ENCODE measurements around the gene SIM2. TPM values are rescaled to one million over a fixed set of nuclear protein-coding genes. Genes with fewer than 3 reads are reported as not detected.

The SIM2 gene
- total and polyA plus RNA-seq, 2 donors (not counting 1 experiment from before 2014, with no cell fraction given), result not detected

DNA sequence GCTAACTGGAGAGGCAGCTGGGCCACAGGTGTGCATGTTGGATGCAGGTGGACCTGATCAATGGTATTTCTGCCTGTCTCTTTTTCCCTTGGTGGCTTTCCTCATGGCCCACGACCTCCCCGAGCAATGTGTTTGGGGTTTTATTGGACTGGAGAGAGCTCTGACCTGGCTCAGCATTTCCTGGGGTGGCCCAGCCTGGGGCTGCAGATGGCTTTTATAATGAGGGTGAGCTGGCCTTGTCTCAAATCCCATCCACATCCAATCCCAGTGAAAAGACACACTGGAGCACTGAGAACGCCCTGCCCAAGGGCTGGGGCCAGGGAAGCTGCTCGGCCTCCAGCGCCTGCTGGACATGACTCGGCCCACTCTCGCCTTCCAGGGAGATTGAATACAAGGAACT lies 44.1 kb downstream of the SIM2 start:
- ChIA-PET POLR2A (no interaction called here), CTCF (no interaction called here)
- H3K4me1 ChIP-seq (ENCODE audit: control insufficient read depth in 2 of 2, insufficient read depth in 2 of 2, low read length in 2 of 2), result peaks cover 0 to 5% of the 10 kb centered on the region in 2 donors
- no peak overlapping the region for H2AFZ ChIP-seq (ENCODE audit: insufficient read depth, low read depth, low read length, poor library complexity, severe bottlenecking)
- H3K4me1 Mint-ChIP-seq, result peaks cover 7% of the 10 kb centered on the region
- no peaks in the 10 kb centered on the region for H4K20me1 ChIP-seq (ENCODE audit: control insufficient read depth, insufficient read depth, low read length, poor library complexity, severe bottlenecking)
- H3K4me3 ChIP-seq (ENCODE audit: control extremely low read depth in 1 of 5, extremely low read depth in 1 of 5, insufficient read depth in 1 of 5, low read depth in 2 of 5, low read length in 4 of 5), result no peak overlapping the region
- no peak overlapping the region for H3K27ac ChIP-seq (ENCODE audit: low read length in 2 of 2)
- H3K4me3 Mint-ChIP-seq, result no peak overlapping the region
- intact Hi-C loops (cut with micrococcal nuclease), result no loop called here
- H3K27me3 Mint-ChIP-seq, result peaks cover 35% of the 10 kb centered on the region
- H3K4me2 ChIP-seq (replicated peaks; ENCODE audit: low read depth, low read length, poor library complexity, severe bottlenecking), result no peak overlapping the region
- H3K27ac Mint-ChIP-seq, result no peak overlapping the region
- H3K79me2 ChIP-seq (ENCODE audit: control insufficient read depth, insufficient read depth, low read length), result no peaks in the 10 kb centered on the region
- H3K9me3 Mint-ChIP-seq (ENCODE audit: insufficient read depth), result no peaks in the 10 kb centered on the region
- DNase-seq, result no peak
- TF ChIP-seq EZH2 (IDR thresholded peaks at IDR 0.05; ENCODE audit: borderline replicate concordance, insufficient read depth, low read depth, low read length, poor library complexity, severe bottlenecking), result no peak
- TF ChIP-seq, protein P1, sequence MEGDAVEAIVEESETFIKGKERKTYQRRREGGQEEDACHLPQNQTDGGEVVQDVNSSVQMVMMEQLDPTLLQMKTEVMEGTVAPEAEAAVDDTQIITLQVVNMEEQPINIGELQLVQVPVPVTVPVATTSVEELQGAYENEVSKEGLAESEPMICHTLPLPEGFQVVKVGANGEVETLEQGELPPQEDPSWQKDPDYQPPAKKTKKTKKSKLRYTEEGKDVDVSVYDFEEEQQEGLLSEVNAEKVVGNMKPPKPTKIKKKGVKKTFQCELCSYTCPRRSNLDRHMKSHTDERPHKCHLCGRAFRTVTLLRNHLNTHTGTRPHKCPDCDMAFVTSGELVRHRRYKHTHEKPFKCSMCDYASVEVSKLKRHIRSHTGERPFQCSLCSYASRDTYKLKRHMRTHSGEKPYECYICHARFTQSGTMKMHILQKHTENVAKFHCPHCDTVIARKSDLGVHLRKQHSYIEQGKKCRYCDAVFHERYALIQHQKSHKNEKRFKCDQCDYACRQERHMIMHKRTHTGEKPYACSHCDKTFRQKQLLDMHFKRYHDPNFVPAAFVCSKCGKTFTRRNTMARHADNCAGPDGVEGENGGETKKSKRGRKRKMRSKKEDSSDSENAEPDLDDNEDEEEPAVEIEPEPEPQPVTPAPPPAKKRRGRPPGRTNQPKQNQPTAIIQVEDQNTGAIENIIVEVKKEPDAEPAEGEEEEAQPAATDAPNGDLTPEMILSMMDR (IDR thresholded peaks at IDR 0.05), result no peak
- 88% methylated on average over 5 of the region's 7 CpGs for WGBS (ENCODE audit: insufficient coverage)
- peaks cover 0 to 29% (median 6%) of the 10 kb centered on the region in 4 experiments for H3K27me3 ChIP-seq (replicated peaks in 1 of 4; ENCODE audit: control extremely low read depth in 1 of 4, control insufficient read depth in 3 of 4, insufficient read depth in 4 of 4, low read length in 3 of 4)
- no peak overlapping the region for H3K9ac ChIP-seq (ENCODE audit: low read length)
- peaks cover 0 to 3% (median 0%) of the 10 kb centered on the region in 3 donors for H3K9me3 ChIP-seq (ENCODE audit: control extremely low read depth in 1 of 3, control insufficient read depth in 2 of 3, insufficient read depth in 1 of 3, low read length in 2 of 3)
- no peak for ATAC-seq (ENCODE audit: low read depth)
- no peaks in the 10 kb centered on the region for H3K36me3 ChIP-seq (replicated peaks in 1 of 2; ENCODE audit: control extremely low read depth in 1 of 2, control insufficient read depth in 1 of 2, extremely low read depth in 1 of 2, insufficient read depth in 2 of 2, low read length in 1 of 2)

DNA sequence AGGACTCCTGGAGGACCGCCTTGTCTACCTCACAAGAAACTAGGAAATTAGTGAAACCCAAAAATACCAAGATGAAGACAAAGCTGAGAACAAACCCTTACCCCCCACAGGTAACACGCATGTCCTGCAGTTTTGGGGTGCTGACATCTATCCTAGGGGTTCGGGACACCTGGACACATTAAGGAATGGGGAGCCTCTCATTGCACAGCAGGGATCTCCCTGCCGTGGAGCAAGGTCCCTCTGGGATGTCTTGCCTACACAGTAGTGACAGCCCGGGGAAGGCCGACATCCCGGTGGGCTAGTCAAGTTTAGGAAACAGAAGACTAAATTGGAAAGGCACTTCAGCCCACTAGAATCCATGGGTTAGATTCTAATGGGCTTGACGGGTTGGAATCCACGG lies 44.5 kb downstream of the SIM2 start:
- CTCF ChIA-PET, result no interaction called here
- 98% methylated on average over 6 of the region's 9 CpGs for WGBS (ENCODE audit: insufficient coverage)
- Histone ChIP-seq H3K27ac (ENCODE audit: low read length in 2 of 2) (no peak overlapping the region), H3K79me2 (ENCODE audit: control insufficient read depth, insufficient read depth, low read length) (no peaks in the 10 kb centered on the region), H2AFZ (ENCODE audit: insufficient read depth, low read depth, low read length, poor library complexity, severe bottlenecking) (no peak overlapping the region), H4K20me1 (ENCODE audit: control insufficient read depth, insufficient read depth, low read length, poor library complexity, severe bottlenecking) (no peaks in the 10 kb centered on the region), H3K9ac (ENCODE audit: low read length) (no peak overlapping the region), H3K4me3 (ENCODE audit: control extremely low read depth in 1 of 5, extremely low read depth in 1 of 5, insufficient read depth in 1 of 5, low read depth in 2 of 5, low read length in 4 of 5) (no peak overlapping the region), H3K9me3 (ENCODE audit: control extremely low read depth in 1 of 3, control insufficient read depth in 2 of 3, insufficient read depth in 1 of 3, low read length in 2 of 3) (peaks cover 0 to 3% (median 0%) of the 10 kb centered on the region in 3 donors), H3K27me3 (replicated peaks in 1 of 4; ENCODE audit: control extremely low read depth in 1 of 4, control insufficient read depth in 3 of 4, insufficient read depth in 4 of 4, low read length in 3 of 4) (peaks cover 0 to 31% (median 6%) of the 10 kb centered on the region in 4 experiments), H3K4me1 (ENCODE audit: control insufficient read depth in 2 of 2, insufficient read depth in 2 of 2, low read length in 2 of 2) (peaks cover 0 to 5% of the 10 kb centered on the region in 2 donors), H3K36me3 (replicated peaks in 1 of 2; ENCODE audit: control extremely low read depth in 1 of 2, control insufficient read depth in 1 of 2, extremely low read depth in 1 of 2, insufficient read depth in 2 of 2, low read length in 1 of 2) (no peaks in the 10 kb centered on the region), H3K4me2 (replicated peaks; ENCODE audit: low read depth, low read length, poor library complexity, severe bottlenecking) (no peak overlapping the region)
- POLR2A ChIA-PET, result no interaction called here
- H3K27ac Mint-ChIP-seq, result no peak overlapping the region
- TF ChIP-seq, protein P1 (IDR thresholded peaks at IDR 0.05), result no peak
- TF ChIP-seq EZH2 (IDR thresholded peaks at IDR 0.05; ENCODE audit: borderline replicate concordance, insufficient read depth, low read depth, low read length, poor library complexity, severe bottlenecking), result no peak
- H3K9me3 Mint-ChIP-seq (ENCODE audit: insufficient read depth), result no peaks in the 10 kb centered on the region
- peaks cover 38% of the 10 kb centered on the region for H3K27me3 Mint-ChIP-seq
- ATAC-seq (ENCODE audit: low read depth) (no peak), DNase-seq (no peak)
- intact Hi-C loops (cut with micrococcal nuclease), result no loop called here
- H3K4me1 Mint-ChIP-seq, result peaks cover 7% of the 10 kb centered on the region
- no peak overlapping the region for H3K4me3 Mint-ChIP-seq

All from B cell (primary cell).